GM10266 (cell line): ENCODE results near the gene CFAP61.

ENCODE experiments used
- DNase-seq: peaks from one replicate; pipeline ENCODE4 v3.0.0; 2012; ENCODE audit errors: extremely low spot score
- CTCF ChIP-seq: IDR thresholded peaks from 2 replicates; pipeline ENCODE4 v1.5.1; 2012; ENCODE audit warnings: mild to moderate bottlenecking, low read depth; ENCODE audit not compliant: control insufficient read depth, insufficient read depth; ENCODE audit errors: missing control alignments

The CFAP61 gene

GRCh38 chr20:20225325-20226043, 173.2 kb downstream of the CFAP61 start:
- TF ChIP-seq CTCF: no peak
- DNase-seq: no peak

- TF ChIP-seq CTCF: no peak
Measured at GRCh38 chr20:20226554-20226953, 174.2 kb downstream of the CFAP61 start.

DNA sequence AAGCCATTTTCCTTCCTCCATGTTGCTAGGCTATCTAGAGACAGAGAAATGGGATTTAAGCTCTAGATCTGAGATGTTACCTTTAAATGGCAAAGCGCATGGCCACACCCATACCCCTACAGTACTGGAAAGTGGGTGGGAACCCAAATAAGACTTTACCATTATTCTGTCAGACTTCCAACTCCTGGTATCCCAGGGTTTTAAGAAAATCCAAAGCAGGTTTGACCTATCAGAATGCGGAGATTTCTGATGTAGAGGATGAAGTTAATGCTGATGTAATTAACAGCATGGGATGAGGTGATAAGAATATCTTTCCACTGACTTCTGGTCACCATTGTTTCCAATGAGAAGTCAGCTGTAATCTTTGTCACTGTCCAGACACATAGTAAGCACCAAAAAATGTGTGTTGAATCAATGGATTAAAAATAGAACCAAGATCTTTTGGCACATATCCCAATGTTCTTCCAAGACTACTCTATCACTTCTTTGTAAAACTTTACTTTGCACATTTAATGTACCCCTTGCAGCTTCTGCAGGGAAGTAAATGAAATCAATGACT, 174.8 kb downstream of the CFAP61 start:
- no peak for DNase-seq
- no peak for TF ChIP-seq CTCF

More at GRCh38 chr20:20226554-20226953, 174.2 kb downstream of the CFAP61 start:
- no peak for DNase-seq

- no peak for TF ChIP-seq CTCF
Measured at GRCh38 chr20:20228351-20228750, 176.0 kb downstream of the CFAP61 start.

DNA sequence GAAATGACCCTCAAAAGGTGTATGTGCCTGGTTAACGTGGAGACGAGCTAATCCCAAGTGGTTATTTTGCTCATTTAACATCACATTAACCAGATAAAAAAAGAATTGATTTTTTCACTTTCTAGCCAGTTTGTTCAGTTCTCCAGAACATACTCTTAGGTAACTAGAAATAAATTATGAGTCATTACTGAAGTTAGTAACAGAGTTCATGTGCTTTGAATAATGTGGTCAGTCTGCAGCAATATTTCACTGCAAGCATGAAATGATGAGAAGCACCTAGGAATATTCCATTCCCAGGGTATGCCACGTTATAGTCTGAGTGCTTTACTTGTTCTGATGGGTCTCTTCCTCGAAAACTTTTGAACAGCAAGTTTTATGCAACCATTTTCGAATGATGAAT, 177.3 kb downstream of the CFAP61 start:
- DNase-seq: no peak
- TF ChIP-seq CTCF: no peak

More at GRCh38 chr20:20228351-20228750, 176.0 kb downstream of the CFAP61 start:
- DNase-seq: no peak

DNA sequence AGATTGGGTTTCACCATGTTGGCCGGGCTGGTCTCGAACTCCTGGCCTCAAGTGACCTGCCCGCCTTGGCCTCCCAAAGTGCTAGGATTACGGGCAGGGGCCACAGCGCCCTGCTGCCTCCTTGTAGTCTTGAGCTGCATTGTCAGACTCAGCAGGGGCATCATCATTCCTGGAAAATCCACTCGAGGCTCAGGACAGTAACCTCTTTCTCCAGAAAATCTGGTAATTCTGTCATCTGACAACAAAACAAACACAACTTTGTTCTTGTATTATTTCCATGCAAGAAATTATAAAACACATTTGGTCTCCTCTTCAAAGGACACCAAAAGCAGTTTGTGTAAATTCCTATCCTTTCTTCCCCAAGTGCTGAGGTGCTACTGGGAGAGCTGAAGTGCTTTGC, 178.4 kb downstream of the CFAP61 start:
- no peak for DNase-seq
- TF ChIP-seq CTCF: no peak

GRCh38 chr20:20231528-20232298, 179.4 kb downstream of the CFAP61 start:
- TF ChIP-seq CTCF: no peak
- no peak for DNase-seq
